Urothelium cell line (cell line): Measurements from ENCODE around the gene TBCC.
"Not testable (repeated sequence)": the region's sequence is repeated elsewhere in the genome, so short reads cannot be mapped to it uniquely, and the experiment has no call there.

Experiments
- DNase-seq: peaks from one replicate; pipeline ENCODE4 v3.0.0; 2011; ENCODE audit warnings: low spot score, mixed read lengths
- FAIRE-seq: peaks from 2 replicates; lab custom pipeline; 2011; peaks lifted over from hg19 to GRCh38; lab: Jason Lieb, UNC

Gene TBCC

DNA sequence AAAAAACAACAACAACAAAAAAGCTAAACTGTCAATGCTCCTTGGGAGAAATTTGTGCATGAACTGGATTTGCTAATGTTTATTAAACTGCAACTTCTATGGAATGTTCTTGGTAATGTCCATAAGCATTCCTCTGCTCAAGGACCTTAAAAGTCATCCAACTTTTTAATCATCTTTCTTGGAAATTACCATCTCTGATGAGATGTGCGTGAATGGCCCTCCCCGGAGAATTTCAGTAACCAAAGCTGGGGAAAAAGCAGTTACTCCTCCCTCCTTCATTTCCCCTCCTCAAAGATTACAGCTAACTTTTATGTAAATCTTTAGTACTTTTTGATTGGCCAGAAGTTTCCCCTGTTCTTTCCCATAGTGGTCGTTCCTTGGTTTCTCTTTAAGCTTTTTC is 5.2 kb downstream of the TBCC start:
- DNase-seq (no peak), FAIRE-seq (no peak)

DNA sequence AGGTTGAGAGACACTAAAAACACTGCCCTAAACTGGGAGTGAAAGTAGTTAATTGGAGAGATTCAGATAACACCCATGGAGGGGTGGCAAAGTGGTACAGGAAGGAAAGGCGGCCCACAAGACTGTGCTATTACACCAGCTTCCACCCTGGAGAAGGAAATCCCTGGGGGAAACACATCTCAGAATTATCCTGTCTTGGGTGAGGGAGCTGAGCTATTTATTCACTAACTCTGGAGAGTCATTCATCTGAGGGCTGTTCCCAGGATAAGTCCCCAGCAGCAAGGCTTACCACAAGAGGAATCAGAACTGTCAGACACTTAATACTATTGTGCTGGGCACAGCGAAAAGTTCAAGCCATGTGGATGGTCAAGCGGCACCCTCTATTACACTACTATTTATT is 9.9 kb downstream of the TBCC start:
- DNase-seq: no peak
- no peak for FAIRE-seq

DNA sequence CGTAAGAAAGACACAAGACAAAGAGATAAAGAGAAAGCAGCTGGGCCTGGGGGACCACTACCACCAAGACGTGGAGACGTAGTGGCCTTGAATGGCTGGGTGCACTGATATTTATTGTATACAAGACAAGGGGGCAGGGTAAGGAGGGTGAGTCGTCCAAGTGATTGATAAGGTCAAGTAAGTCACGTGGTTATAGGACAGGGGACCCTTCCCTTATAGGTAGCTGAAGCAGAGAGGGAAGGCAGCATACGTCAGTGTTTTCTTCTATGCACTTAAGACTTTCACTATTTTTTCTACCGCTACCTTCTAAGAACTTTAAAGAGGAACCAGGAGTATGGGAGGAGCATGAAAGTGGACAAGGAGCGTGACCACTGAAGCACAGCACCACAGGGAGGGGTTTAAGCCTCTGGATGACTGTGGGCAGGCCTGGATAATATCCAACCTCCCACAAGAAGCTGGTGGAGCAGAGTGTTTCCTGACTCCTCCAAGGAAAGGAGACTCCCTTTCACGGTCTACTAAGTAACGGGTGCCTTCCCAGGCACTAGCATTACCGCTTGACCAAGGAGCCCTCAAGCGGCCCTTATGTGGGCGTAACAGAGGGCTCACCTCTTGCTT is 11.9 kb downstream of the TBCC start:
- DNase-seq, FAIRE-seq: not testable (repeated sequence)

DNA sequence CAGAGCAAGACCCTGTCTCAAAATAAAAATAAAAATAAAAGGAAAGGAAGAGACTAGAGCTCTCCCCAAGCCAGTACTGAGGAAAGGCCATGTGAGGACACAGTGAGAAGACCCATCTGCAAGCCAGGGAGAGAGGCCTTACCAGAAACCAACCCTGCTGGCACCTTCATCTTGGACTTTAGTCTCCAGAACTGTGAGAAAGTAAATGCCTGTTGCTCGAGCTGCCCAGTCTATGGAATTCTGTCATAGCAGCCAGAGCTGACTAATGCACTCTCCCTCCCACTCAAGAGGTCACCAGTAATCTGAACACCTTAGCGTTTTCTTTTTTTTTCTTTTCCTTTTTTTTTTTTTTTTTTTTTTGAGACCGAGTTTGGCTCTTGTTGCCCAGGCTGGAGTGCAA is 16.2 kb downstream of the TBCC start:
- DNase-seq (peak; percentile 40), FAIRE-seq (no peak)

DNA sequence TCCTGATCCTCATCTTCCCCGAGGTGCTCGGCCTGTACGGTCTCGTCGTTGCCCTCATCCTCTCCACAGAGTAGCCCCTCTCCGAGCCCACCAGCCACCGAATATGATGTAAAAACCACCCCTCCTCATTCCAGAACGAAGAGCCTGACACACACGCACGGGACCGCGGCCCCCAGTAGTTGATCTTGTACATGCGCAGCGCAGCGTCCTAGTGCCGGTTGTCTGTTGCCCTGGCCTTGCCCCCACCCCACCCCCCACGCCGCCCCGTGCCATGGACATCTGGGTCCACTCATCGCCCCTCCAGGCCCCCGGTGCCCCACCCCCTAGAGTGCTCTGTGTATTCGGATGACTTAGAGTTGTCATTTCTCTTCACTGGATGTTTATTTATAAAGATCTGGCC is 18.3 kb downstream of the TBCC start:
- FAIRE-seq (no peak), DNase-seq (no peak)

DNA sequence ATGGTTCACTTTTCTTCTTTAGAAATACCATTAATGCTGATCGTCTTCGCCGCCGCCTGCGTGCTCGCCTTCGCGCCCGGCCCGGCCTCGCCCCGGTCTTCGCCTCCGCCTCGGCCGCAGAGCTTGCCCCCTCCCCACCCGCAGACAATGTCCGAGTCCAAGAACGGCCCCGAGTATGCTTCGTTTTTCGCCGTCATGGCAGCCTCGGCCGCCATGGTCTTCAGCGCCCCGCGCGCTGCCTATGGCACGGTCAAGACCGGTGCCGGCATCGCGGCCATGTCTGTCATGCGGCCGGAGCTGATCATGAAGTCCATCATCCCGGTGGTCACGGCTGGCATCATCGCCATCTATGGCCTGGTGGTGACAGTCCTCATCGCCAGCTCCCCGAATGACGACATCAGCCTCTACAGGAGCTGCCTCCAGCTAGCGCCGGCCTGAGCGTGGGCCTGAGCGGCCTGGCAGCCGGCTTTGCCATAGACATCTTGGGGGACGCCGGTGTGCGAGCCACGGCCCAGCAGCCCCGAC is 18.8 kb downstream of the TBCC start:
- no peak for DNase-seq
- no peak for FAIRE-seq

DNA sequence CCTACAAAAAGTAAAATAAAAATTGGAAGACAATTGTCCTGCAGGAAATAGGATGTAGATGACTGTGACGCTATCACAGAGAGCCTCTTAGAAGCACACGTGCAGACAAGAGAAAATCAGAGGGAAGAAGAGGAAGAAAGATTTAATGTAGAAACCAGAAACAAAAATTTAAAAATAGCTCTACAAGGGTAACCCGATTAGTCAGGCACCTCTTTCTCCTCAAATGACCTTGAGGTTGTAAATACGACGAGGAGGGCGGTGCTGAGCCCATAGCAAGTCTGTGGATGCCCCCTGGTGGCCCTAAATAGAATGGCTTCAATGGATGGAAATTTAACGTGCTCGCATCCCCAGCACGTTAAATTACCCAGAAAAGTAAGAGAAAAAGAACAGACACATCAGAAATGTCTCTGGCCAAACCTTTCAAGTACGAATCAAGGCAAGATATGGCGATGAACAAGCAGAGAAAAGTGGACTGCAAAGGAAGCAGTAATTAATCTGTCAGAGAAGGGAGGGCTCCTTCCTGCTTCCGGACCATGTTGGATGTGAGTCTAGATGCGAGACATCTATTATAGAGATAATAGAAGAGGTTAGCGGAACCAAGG is 19.3 kb downstream of the TBCC start:
- no peak for FAIRE-seq
- DNase-seq: peak; percentile 74

DNA sequence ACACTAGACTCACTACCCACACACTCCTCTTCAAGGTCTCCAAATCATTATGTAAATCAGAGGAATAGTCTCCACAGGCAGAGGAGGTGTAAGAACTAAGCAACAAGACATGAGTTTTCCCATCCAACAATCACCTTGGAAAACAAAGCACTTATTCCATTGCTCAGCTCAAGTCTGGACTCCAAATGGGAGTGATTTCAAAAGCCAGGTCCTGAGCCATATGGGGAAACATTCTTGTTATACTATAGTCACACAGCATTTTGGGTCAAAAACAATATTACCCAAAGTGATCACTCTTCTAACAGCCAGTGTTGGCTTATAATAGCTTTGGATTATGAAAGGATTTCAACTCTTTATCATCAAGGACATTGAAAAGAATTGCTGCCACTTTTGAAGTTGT is 19.9 kb downstream of the TBCC start:
- FAIRE-seq: no peak
- no peak for DNase-seq

DNA sequence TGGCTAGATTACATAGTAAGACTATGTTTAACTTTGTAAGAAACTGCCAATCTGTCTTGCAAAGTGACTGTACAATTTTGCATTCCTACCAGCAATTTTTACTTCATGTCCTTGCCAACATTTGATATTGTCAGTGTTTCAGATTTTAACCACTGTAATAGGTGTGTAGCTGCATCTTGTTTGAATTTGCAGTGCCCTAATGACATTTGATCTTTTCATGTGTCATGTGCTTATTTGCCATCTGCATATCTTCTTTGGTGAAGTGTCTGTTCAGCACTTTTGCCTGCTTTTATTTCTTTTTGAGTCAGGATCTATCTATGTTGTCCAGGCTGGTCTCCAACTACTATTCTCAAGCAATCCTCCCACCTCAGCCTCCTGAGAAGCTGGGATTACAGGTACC is 21.1 kb downstream of the TBCC start:
- no peak for FAIRE-seq
- no peak for DNase-seq

DNA sequence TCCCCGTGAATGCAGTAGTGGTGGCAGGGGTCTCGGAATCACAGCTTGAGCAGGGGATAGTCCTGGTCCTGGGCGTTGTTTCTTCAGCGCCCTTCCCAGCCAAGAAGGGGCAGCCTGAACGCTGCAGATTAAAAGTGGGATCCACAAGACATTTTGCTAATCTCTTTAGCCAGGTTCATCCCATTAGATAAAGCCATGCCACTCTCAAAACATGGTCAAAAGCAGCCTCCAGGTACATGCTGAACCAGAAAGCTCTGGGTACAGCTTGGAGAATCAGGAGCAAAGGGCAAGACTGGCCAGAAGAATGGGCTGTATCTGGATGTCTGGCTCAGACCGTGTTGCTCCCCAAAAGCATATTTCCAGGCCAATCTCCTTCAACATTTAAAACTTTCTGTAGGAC is 23.4 kb downstream of the TBCC start, which contains the start of gene PRPH2:
PRPH2 (minus strand) TSS at position 101 of the 400 bp plus-strand sequence. CDS start 263 bp downstream, outside the sequence.
- FAIRE-seq: no peak
- no peak for DNase-seq

DNA sequence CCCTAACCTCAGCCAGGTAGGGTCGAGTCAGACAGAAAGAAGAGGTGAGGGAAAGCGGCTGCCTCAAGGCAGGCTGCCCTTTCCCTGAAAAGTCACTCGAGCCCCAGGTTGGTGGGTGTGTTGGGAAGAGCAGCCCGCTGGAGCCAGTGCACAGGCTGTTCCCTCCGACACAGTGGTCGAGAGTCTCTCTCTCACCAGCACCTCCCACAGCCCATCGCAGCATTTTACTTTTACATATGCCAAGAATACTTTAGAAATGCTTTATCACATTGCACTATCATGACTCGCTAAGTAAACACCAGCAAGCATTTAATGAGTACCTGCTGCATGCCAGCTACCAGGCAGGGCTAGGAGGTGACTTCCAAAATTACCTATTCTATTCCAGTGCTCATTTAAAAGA is 25.2 kb downstream of the TBCC start:
- DNase-seq: no peak
- FAIRE-seq: no peak

DNA sequence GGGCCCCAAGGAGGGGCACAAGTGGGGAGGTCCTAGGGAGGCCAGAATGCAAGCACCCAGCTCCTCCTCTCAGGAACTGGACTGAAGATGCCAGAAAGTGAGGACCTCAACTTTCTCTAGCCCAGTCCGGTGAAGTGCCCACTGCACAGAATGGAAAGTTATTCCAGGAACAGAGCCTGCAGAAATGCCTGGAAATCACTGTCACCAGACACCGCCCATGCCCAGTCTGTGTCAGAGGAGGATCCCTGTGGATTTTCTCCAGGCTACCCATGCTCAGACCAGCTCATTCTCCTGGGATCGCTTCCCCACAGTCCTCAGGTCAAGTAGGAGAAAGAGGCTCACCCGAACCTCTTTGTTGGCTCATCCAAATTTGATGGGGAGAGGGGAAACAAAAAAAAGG is 30.0 kb downstream of the TBCC start:
- FAIRE-seq (no peak), DNase-seq (no peak)

DNA sequence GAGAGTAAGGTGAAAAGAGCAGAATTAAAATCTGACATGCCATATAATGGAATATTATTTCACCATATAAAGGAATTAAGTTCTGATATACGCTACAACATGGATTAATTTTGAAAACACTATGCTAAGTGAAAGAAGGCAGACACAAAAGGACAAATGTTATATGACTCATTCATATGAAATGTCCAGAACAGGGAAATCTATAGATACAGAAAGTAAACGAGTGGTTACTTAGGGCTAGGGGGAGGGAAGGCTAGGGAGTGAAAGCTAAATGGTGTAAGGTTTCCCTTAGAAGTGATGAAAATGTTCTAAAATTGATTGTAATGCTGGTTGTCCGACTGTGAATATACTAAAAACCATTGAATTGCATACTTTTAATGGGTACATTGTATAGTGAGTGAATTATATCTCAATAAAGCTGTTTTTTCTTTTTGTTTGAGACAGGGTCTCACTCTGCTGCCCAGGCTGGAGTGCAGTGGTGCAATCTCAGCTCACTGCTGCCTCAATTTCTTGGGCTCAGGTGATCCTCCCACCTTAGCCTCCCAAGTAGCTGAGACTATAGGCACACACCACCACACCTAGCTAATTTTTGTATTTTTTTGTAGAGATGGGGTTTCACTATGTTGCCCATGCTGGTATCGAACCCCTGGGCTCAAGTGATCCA is 31.7 kb downstream of the TBCC start:
- DNase-seq (no peak), FAIRE-seq (no peak)

DNA sequence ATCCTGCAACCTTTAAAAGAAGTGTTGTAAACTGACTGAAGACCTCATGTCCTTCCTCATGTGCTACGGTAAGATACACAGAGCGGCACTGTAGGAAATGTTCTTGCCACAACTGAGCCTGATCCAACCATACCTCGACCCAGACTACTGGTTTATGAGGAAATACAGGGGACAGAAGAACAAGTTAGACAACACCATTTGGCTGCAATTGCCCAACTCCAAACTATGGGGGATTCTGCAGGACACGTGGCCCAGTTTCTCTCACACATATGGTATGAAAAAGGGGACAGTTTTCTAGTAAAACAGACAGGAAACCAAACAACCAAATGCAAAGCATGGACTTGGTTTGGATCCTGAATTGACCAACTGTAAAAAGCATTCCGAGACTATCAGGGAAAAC is 34.0 kb downstream of the TBCC start:
- FAIRE-seq (no peak), DNase-seq (no peak)

DNA sequence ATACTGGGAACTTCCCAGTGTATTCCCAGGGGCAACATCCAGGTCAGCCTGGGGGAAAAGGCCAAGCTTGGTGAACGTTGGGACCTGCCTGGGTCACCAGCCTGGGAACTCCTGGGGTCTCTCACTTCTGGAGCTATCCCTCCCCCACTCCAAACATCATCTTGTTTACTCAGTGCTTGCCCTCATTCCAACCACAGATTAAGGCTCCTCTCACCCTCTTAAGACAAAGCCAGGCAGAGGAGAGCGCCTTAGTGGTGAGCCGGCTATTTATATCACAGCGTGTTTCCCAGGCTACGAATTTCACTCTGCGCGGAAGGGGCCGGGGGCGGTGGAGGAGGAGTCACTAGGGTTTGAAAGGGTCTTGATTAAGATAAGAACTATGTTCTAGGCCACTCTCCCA is 35.6 kb downstream of the TBCC start:
- no peak for FAIRE-seq
- no peak for DNase-seq

DNA sequence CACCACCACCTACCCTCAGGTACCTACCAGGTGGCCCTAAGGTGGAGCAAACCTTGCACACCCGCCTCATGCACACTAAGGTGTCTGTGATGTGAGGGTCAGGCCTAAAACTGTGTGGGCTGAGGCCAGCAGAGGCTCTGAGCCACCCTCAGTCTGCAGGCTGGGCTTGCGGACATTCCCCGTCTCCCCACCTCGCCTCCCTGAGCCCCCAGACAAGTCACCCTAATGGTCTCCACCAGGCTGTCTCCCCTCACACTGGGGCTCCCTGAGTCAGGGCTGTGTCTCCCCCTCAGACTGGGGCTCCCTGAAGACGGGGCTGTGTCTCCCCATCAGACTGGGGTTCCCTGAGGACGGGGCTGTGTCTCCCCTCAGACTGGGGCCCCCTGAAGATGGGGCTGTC is 36.0 kb downstream of the TBCC start:
- FAIRE-seq (no peak), DNase-seq (no peak)

DNA sequence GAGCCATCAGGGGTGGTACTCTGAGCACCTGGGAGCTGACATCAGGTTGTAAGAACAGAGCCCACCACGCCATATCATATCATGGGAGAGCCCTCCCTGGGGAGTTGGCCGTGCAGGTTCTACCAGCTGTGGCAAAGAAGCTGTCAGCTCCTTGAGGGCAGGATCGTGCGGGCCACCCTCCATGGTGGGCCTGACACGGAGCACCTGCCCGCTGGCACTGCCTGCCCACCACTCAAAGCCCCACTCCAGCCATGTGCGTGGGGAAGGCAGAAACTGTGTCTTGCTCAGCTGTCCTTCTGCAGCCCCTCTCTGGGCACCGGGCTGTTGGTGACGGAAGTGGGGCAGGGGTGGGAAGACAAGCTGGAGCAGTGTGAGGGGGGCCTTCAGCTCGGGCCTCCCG is 37.8 kb downstream of the TBCC start:
- DNase-seq: no peak
- no peak for FAIRE-seq

DNA sequence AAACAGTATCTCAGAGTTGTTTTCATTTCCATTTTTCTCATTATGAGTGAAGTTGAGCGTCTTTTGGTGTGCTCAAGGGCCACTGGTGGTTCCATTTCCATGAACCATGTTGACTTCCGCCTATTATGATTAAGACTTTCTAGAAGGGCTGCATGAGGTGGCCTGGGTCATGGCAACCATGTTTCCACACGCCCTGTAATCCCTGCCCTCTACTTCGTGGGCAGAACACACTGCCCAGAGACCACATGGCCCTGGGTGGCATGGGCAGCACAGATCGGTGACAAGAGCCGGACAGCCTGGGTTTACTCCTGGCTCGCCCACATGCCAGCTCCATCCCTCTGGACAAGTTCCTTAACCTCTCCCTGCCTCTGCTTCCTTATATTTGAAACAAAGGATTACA is 38.3 kb downstream of the TBCC start:
- no peak for DNase-seq
- no peak for FAIRE-seq

DNA sequence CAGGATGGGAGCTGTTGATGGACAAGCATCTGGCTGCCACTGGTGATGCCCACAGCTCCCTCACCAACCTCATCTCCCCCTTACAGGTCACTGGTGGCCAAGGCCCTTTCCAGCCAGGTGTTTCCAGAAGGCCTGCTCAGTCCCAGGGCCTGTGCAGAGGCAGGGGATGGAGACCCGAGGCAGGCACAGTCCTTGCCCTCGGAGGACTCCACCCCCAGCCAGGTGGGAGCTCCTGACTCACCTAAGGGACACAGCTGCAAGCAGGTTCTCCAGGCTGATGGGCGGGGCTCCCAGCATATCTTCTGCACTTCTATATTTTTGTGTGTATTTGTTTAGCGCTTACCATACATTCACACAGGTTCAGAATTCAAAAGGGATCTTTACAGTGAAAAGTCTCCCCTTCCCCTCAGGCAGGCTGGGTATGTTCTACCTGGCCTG is 40.9 kb downstream of the TBCC start:
- FAIRE-seq: no peak
- DNase-seq: no peak

DNA sequence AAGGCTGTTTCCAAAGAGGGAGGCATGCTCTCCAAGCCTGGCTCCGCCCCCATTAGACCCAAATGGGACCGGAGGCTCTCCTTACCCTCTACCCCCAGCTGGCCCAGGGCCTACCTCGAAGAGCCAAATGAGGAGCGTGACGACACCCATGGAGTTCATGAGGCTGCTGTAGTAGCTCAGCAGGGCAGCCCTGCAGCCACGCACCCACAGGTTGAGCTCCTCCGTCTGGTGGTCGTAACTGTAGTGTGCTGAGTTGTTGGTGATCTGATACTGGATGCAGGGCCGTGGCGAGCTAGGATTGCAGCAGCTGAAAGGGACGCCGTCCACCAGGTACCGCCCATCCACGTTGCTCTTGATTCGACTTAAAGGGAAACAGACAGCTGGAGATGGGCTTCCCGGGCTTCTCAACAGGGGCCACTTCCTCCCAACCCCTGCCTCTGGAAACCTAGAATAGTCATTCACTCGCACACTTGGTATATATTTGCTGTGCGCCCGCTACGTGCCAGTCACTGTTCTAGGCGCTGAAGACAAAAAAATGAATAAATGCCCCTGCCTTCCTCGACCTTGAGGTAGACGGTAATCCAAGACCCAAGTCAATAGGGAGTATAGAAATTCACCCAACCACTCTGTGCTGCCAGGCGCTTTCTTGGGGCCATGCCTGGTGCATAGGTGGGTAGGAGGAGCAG is 41.5 kb downstream of the TBCC start:
- no peak for FAIRE-seq

DNA sequence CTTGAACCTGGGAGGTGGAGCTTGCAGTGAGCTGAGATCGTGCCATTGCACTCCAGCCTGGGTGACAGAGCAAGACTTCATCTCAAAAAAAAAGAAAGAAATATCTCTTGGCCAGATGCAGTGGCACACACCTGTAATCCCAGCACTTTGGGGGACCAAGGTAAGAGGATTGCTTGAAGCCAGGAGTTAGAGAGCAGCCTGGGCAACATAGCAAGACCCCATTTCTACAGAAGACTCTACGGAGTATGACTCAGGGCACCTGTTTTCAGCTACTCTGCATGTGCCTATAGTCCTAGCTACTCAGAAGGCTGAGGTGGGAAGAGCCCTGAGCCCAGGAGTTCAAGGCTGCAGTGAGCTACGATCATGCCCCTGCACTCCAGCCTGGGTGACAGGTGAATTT is 43.1 kb downstream of the TBCC start:
- not testable (repeated sequence) for FAIRE-seq, DNase-seq

More for the DNA sequence above, 41.5 kb downstream of the TBCC start:
- no peak for DNase-seq
